Fibroblast of skin of abdomen (primary cell): Measurements from ENCODE around the gene PICK1.
A peak's percentile ranks its signal among the peaks of the same experiment; 100 is the strongest.
"Not testable (repeated sequence)": the region's sequence is repeated elsewhere in the genome, so short reads cannot be mapped to it uniquely, and the experiment has no call there.

Experiments used
- DNase-seq: peaks from one replicate; pipeline ENCODE4 v3.0.0-alpha.2; 2013

The PICK1 gene

GRCh38 chr22:38075105-38075825 is 18.1 kb downstream of the PICK1 start:
- DNase-seq = no peak

- DNase-seq = no peak
These were observed 18.8 kb downstream of the PICK1 start for GRCh38 chr22:38075961-38076360.

- no peak for DNase-seq
These were observed 19.9 kb downstream of the PICK1 start for GRCh38 chr22:38077096-38077495.

- no peak for DNase-seq
These were observed 20.4 kb downstream of the PICK1 start for GRCh38 chr22:38077595-38077994.

- no peak for DNase-seq
These were observed 21.0 kb downstream of the PICK1 start for GRCh38 chr22:38078046-38078840.

- DNase-seq = not testable (repeated sequence)
These were observed 22.0 kb downstream of the PICK1 start for GRCh38 chr22:38079208-38079607.

- no peak for DNase-seq
These were observed 22.6 kb downstream of the PICK1 start for GRCh38 chr22:38079804-38080203.

GRCh38 chr22:38080474-38080849 is 23.3 kb downstream of the PICK1 start:
- no peak for DNase-seq

- DNase-seq = peak; percentile 52
These were observed 23.8 kb downstream of the PICK1 start for GRCh38 chr22:38080850-38081635.

GRCh38 chr22:38081636-38081940 is 24.4 kb downstream of the PICK1 start:
- no peak for DNase-seq

- no peak for DNase-seq
These were observed 25.0 kb downstream of the PICK1 start for GRCh38 chr22:38081941-38082828.

- DNase-seq = no peak
These were observed 25.9 kb downstream of the PICK1 start for GRCh38 chr22:38082986-38083710.

GRCh38 chr22:38083931-38084631 is 26.9 kb downstream of the PICK1 start, which contains the start of gene SLC16A8:
SLC16A8 (minus strand) TSS chr22:38084184; CDS start chr22:38082873, 1,311 bp downstream.
- DNase-seq = no peak

- DNase-seq = no peak
These were observed 27.9 kb downstream of the PICK1 start for GRCh38 chr22:38085056-38085455.

- no peak for DNase-seq
These were observed 28.3 kb downstream of the PICK1 start for GRCh38 chr22:38085501-38085900.

GRCh38 chr22:38086001-38086845 is 29.0 kb downstream of the PICK1 start:
- no peak for DNase-seq

GRCh38 chr22:38086942-38087341 is 29.7 kb downstream of the PICK1 start:
- no peak for DNase-seq

GRCh38 chr22:38087855-38088254 is 30.7 kb downstream of the PICK1 start:
- no peak for DNase-seq

GRCh38 chr22:38088629-38089473 is 31.6 kb downstream of the PICK1 start:
- no peak for DNase-seq
